Measurements from ENCODE around the gene EGFR. TPM values are rescaled to one million over a fixed set of nuclear protein-coding genes. Genes with fewer than 3 reads are reported as not detected.

EGFR gene
- total RNA-seq, 1 donor from 2014 or later, result 6.1 TPM

DNA sequence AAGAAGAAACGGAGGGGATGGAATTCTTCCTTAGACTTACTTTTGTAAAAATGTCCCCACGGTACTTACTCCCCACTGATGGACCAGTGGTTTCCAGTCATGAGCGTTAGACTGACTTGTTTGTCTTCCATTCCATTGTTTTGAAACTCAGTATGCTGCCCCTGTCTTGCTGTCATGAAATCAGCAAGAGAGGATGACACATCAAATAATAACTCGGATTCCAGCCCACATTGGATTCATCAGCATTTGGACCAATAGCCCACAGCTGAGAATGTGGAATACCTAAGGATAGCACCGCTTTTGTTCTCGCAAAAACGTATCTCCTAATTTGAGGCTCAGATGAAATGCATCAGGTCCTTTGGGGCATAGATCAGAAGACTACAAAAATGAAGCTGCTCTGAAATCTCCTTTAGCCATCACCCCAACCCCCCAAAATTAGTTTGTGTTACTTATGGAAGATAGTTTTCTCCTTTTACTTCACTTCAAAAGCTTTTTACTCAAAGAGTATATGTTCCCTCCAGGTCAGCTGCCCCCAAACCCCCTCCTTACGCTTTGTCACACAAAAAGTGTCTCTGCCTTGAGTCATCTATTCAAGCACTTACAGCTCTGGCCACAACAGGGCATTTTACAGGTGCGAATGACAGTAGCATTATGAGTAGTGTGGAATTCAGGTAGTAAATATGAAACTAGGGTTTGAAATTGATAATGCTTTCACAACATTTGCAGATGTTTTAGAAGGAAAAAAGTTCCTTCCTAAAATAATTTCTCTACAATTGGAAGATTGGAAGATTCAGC, 187.6 kb downstream of the EGFR start:
- H3K36me3 ChIP-seq, result peaks cover 65% of the 10 kb centered on the region
- no peak overlapping the region for H3K4me3 ChIP-seq
- no peak for DNase-seq
- H3K9me3 ChIP-seq (replicated peaks), result no peaks in the 10 kb centered on the region
- intact Hi-C loops (cut with micrococcal nuclease), result no loop called here
- TF ChIP-seq, protein P1, sequence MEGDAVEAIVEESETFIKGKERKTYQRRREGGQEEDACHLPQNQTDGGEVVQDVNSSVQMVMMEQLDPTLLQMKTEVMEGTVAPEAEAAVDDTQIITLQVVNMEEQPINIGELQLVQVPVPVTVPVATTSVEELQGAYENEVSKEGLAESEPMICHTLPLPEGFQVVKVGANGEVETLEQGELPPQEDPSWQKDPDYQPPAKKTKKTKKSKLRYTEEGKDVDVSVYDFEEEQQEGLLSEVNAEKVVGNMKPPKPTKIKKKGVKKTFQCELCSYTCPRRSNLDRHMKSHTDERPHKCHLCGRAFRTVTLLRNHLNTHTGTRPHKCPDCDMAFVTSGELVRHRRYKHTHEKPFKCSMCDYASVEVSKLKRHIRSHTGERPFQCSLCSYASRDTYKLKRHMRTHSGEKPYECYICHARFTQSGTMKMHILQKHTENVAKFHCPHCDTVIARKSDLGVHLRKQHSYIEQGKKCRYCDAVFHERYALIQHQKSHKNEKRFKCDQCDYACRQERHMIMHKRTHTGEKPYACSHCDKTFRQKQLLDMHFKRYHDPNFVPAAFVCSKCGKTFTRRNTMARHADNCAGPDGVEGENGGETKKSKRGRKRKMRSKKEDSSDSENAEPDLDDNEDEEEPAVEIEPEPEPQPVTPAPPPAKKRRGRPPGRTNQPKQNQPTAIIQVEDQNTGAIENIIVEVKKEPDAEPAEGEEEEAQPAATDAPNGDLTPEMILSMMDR (IDR thresholded peaks at IDR 0.05; ENCODE audit: borderline replicate concordance), result no peak
- no peak overlapping the region for H3K27ac ChIP-seq (replicated peaks)
- no peaks in the 10 kb centered on the region for H3K27me3 ChIP-seq (ENCODE audit: low read depth)
- H3K4me1 ChIP-seq, result no peaks in the 10 kb centered on the region

- peaks cover 54% of the 10 kb centered on the region for H3K36me3 ChIP-seq
- intact Hi-C loops (cut with micrococcal nuclease), result no loop called here
- no peak overlapping the region for H3K4me3 ChIP-seq
- H3K9me3 ChIP-seq (replicated peaks), result no peaks in the 10 kb centered on the region
- TF ChIP-seq, protein P1 (IDR thresholded peaks at IDR 0.05; ENCODE audit: borderline replicate concordance), result no peak
- no peak for DNase-seq
- no peaks in the 10 kb centered on the region for H3K27me3 ChIP-seq (ENCODE audit: low read depth)
- H3K27ac ChIP-seq (replicated peaks), result no peak overlapping the region
- H3K4me1 ChIP-seq, result no peaks in the 10 kb centered on the region
Observed at GRCh38 chr7:55207436-55208125, 188.8 kb downstream of the EGFR start.

DNA sequence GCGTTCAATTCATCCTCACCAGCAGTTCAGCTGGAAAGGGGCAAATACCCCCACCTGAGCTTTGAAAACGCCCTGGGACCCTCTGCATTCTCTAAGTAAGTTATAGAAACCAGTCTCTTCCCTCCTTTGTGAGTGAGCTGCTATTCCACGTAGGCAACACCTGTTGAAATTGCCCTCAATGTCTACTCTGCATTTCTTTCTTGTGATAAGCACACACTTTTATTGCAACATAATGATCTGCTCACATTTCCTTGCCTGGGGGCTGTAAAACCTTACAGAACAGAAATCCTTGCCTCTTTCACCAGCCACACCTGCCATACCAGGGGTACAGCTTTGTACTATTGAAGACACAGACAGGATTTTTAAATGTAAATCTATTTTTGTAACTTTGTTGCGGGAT, 190.5 kb downstream of the EGFR start:
- intact Hi-C loops (cut with micrococcal nuclease), result no loop called here
- H3K9me3 ChIP-seq (replicated peaks), result no peaks in the 10 kb centered on the region
- TF ChIP-seq, protein P1 (IDR thresholded peaks at IDR 0.05; ENCODE audit: borderline replicate concordance), result no peak
- no peak for DNase-seq
- no peak overlapping the region for H3K27ac ChIP-seq (replicated peaks)
- H3K4me3 ChIP-seq, result no peak overlapping the region
- no peaks in the 10 kb centered on the region for H3K4me1 ChIP-seq
- no peaks in the 10 kb centered on the region for H3K27me3 ChIP-seq (ENCODE audit: low read depth)
- H3K36me3 ChIP-seq, result peaks cover 47% of the 10 kb centered on the region

- TF ChIP-seq, protein P1 (IDR thresholded peaks at IDR 0.05; ENCODE audit: borderline replicate concordance), result no peak
- DNase-seq, result no peak
- intact Hi-C loops (cut with micrococcal nuclease), result no loop called here
- no peaks in the 10 kb centered on the region for H3K27me3 ChIP-seq (ENCODE audit: low read depth)
- H3K4me1 ChIP-seq, result no peaks in the 10 kb centered on the region
- H3K36me3 ChIP-seq, result peaks cover 41% of the 10 kb centered on the region
- H3K9me3 ChIP-seq (replicated peaks), result no peaks in the 10 kb centered on the region
- H3K27ac ChIP-seq (replicated peaks), result no peak overlapping the region
- no peak overlapping the region for H3K4me3 ChIP-seq
Observed at GRCh38 chr7:55210176-55210575, 191.4 kb downstream of the EGFR start.

DNA sequence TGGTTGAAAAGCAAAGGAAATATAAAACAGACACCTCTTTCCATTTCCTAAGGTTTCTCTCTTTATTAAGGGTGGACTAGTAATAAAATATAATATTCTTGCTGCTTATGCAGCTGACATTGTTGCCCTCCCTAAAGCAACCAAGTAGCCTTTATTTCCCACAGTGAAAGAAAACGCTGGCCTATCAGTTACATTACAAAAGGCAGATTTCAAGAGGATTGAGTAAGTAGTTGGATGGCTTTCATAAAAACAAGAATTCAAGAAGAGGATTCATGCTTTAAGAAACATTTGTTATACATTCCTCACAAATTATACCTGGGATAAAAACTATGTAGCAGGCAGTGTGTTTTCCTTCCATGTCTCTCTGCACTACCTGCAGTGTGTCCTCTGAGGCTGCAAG, 191.9 kb downstream of the EGFR start:
- Histone ChIP-seq H3K4me3 (no peak overlapping the region), H3K36me3 (peaks cover 35% of the 10 kb centered on the region), H3K27me3 (ENCODE audit: low read depth) (no peaks in the 10 kb centered on the region), H3K9me3 (replicated peaks) (no peaks in the 10 kb centered on the region), H3K4me1 (no peaks in the 10 kb centered on the region), H3K27ac (replicated peaks) (no peak overlapping the region)
- TF ChIP-seq, protein P1 (IDR thresholded peaks at IDR 0.05; ENCODE audit: borderline replicate concordance), result no peak
- DNase-seq, result no peak
- intact Hi-C loops (cut with micrococcal nuclease), result no loop called here

Measured in left ventricle myocardium inferior (tissue), 1 donor.